GM12891 (cell line): ENCODE data around the gene C17orf58.

Experiments
- PAX5 ChIP-seq: IDR thresholded peaks from 2 replicates; pipeline ENCODE4 v1.6.1; 2011; ENCODE audit warnings: low read length, moderate library complexity, mild to moderate bottlenecking; ENCODE audit not compliant: insufficient read depth, severe bottlenecking
- POLR2A ChIP-seq: IDR thresholded peaks from 2 replicates; pipeline ENCODE4 v1.6.1; 2011; ENCODE audit warnings: low read depth, low read length, control low read depth
- POLR2AphosphoS5 ChIP-seq: IDR thresholded peaks from 2 replicates; pipeline ENCODE4 v1.6.1; 2011; ENCODE audit warnings: low read depth, low read length, control low read depth
- SPI1 ChIP-seq: IDR thresholded peaks from 2 replicates; pipeline ENCODE4 v1.6.1; 2011; ENCODE audit warnings: low read depth, low read length, control low read depth
- TAF1 ChIP-seq: IDR thresholded peaks from 2 replicates; pipeline ENCODE4 v1.6.1; 2011; ENCODE audit warnings: low read depth, low read length, control low read depth

- TF ChIP-seq POLR2A (no peak), POLR2AphosphoS5 (no peak), SPI1 (no peak), TAF1 (no peak), PAX5 (no peak)
Observed at GRCh38 chr17:68019336-68019674, 23.0 kb upstream of the C17orf58 start.
